HG03469 (cell line): ENCODE data around the gene BPTF.
"Not testable (repeated sequence)": the region's sequence is repeated elsewhere in the genome, so short reads cannot be mapped to it uniquely, and the experiment has no call there.

Experiments used
- ATAC-seq: cut with Tn5 transposase; IDR thresholded peaks from one replicate; pipeline ENCODE4 v1.9.1; 2021; ENCODE audit warnings: mild to moderate bottlenecking, moderate library complexity, moderate number of reproducible peaks; ENCODE audit not compliant: unreplicated experiment

Gene BPTF

GRCh38 chr17:67999291-67999911 lies 174.1 kb downstream of the BPTF start:
- ATAC-seq: no peak

GRCh38 chr17:68004201-68004600 lies 178.9 kb downstream of the BPTF start:
- no peak for ATAC-seq

- ATAC-seq: no peak
Measured at GRCh38 chr17:68006797-68007196, 181.5 kb downstream of the BPTF start.

- no peak for ATAC-seq
Measured at GRCh38 chr17:68011199-68011665, 185.9 kb downstream of the BPTF start.

GRCh38 chr17:68013385-68013784 lies 188.1 kb downstream of the BPTF start:
- ATAC-seq: no peak

GRCh38 chr17:68015081-68015723 lies 189.9 kb downstream of the BPTF start:
- ATAC-seq: no peak

GRCh38 chr17:68016838-68017237 lies 191.5 kb downstream of the BPTF start:
- no peak for ATAC-seq

GRCh38 chr17:68018493-68018892 lies 193.2 kb downstream of the BPTF start:
- not testable (repeated sequence) for ATAC-seq

GRCh38 chr17:68019336-68019674 lies 194.0 kb downstream of the BPTF start:
- no peak for ATAC-seq

GRCh38 chr17:68019675-68020408 lies 194.5 kb downstream of the BPTF start:
- peak; percentile 81 for ATAC-seq

GRCh38 chr17:68020409-68020756 lies 195.1 kb downstream of the BPTF start:
- ATAC-seq: no peak

- ATAC-seq: not testable (repeated sequence)
Measured at GRCh38 chr17:68020791-68021190, 195.5 kb downstream of the BPTF start.

GRCh38 chr17:68021963-68022362 lies 196.7 kb downstream of the BPTF start:
- no peak for ATAC-seq

- ATAC-seq: not testable (repeated sequence)
Measured at GRCh38 chr17:68022547-68022946, 197.2 kb downstream of the BPTF start.

- ATAC-seq: no peak
Measured at GRCh38 chr17:68029512-68030215, 204.4 kb downstream of the BPTF start.
